ENCODE results near the gene RTN4R.

DNA sequence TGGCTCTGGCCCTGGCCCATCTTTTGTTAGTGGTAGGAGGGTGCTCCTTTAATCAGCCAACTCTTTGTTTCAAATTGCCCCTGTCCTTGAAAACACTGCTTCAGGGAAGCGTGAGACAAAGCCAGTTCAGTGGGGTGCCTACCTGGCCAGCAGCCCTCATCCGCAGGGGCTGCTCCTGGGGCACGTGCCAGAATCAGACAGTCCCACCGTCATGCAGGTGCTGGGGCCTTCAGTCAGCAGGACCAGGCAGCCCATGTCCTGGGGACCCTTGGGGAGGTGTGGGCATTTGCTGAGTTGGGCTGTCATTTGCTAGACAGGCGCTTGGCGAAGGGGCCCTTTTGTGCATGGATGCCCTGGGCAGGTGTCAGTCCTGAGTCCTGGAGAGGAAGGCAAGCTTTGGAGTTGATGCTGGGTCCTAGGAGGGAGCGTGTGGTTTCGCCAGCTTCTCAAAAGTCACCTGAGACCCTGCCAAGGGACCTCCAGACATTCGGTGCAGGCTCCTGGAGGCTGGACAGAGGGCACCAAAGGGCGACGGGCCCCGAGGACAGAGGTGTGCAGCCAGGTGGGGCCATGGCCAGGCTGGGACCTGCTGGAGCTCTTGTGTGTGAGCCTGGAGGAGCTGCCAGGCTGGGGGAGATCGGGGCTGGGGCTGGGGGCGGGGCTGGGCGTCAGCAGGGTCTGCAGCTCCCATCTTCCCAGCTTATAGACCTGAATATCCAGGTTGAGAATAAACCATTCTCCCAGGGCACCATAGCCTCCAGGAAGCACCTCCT, 15.0 kb upstream of the RTN4R start:
- no peak for TF ChIP-seq EZH2 (IDR thresholded peaks at IDR 0.05; ENCODE audit: borderline replicate concordance, low read length)
- TF ChIP-seq, protein P1, sequence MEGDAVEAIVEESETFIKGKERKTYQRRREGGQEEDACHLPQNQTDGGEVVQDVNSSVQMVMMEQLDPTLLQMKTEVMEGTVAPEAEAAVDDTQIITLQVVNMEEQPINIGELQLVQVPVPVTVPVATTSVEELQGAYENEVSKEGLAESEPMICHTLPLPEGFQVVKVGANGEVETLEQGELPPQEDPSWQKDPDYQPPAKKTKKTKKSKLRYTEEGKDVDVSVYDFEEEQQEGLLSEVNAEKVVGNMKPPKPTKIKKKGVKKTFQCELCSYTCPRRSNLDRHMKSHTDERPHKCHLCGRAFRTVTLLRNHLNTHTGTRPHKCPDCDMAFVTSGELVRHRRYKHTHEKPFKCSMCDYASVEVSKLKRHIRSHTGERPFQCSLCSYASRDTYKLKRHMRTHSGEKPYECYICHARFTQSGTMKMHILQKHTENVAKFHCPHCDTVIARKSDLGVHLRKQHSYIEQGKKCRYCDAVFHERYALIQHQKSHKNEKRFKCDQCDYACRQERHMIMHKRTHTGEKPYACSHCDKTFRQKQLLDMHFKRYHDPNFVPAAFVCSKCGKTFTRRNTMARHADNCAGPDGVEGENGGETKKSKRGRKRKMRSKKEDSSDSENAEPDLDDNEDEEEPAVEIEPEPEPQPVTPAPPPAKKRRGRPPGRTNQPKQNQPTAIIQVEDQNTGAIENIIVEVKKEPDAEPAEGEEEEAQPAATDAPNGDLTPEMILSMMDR (IDR thresholded peaks at IDR 0.05; ENCODE audit: low read length), result no peak
